GM21529 (cell line): ENCODE data around the gene RAP1GAP2.
"Not testable (repeated sequence)": the region's sequence is repeated elsewhere in the genome, so short reads cannot be mapped to it uniquely, and the experiment has no call there.

Experiments
- ATAC-seq: cut with Tn5 transposase; IDR thresholded peaks from one replicate; pipeline ENCODE4 v1.9.1; 2021; ENCODE audit not compliant: unreplicated experiment

RAP1GAP2 gene

DNA sequence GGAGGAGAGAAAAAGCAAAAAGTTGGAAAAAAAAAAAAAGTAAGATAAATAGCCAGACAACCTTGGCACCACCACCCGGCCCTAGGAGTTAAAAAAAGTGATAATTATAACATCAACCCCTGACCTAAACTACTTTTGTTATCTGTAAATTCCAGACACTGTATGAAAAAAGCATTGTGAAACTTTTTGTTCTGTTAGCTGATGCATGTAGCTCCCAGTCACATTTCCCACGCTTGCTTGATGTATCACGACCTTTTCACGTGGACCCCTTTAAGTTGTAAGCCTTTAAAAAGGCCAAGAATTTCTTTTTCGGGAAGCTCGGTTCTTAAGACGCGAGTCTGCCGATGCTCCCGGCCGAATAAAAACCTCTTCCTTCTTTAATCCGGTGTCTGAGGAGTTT, 10.9 kb upstream of the RAP1GAP2 start:
- ATAC-seq: not testable (repeated sequence)

DNA sequence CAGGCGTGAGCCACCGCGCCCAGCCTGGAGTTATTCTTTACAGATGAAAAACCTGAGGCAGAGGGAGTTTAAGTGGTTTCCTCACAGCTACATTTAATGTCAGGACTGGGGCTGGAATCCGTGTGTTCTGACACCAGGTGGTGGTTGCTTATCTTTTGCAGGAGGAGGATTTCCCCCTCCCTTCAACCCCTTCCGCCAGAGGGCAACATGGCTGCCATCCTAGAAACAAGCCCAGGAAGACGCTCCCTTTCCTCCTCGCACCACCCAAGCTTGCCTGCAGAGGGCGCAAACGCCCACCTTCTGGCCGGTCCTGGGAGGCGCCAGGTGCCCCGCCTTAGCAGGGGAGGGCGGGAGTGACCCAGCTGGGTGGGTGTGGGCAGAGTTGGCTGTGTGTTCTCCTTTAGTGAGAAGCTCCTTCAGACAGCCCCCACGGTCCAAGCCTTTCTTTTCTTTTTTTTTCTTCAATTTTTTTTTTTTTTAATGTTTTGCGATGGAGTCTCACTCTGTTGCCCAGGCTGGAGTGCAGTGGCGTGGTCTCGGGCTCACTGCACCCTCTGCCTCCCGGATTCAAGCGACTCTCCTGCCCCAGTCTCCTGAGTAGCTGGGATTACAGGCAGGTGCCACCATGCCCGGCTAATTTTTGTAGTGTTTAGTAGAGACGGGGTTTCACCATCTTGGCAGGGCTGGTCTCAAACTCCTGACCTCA, 9.9 kb upstream of the RAP1GAP2 start:
- ATAC-seq: peak; percentile 63

DNA sequence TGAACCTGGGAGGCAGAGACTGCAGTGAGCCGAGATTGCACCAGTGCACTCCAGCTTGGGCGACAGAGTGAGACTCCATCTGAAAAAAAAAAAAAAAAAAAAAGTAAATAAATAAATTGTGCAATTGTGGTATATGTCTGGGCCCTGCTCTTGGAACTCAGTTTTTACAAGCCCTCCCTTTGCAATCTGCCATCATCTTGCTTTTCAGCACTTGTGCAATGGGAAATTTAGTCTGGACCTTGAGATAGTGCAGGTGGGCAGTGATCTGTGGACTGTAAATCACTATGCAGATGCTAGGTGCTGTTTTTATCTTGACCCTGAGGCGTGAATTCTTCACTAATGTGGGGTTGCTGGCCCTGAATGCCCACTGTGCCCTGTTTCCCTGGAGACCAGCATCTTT, 6.5 kb upstream of the RAP1GAP2 start:
- no peak for ATAC-seq

DNA sequence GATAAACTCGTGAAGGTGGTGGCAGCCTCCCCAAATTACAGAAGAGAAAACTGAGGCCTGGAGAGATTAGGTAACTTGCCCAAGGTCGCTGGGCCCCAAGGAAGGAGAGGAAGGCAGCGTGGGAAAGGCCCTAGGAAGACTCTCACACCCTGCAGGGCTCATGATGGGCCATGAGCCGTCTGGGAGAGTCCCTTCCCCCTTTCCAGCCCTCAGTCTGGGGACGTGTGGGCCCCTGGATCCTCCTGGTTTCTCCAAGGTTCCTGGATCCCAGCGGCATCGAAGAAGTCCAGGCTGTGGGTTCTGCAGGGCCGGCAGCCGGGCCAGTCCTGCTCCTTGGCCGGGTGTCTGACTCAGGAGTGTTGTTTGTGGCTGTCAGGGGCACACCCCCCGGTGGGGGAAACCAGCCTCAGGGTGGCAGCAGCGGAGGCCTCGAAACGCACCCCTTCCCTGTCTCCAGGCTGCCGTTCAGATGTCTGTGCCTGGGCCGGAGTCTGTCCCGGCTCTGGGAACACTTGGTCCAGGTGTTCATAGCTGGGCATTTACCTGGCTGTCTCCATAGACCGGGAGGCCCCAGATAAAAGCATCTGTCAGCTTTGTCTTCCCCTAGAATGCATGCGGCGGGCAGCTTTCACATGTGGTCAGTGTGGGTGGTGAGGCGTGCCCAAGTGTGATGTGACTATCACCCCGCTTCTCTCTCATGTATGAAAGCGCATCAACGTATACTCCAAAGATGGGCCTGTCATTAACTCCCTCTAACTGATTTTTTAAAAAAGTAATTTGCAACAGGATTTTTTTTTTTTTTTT, 3.7 kb upstream of the RAP1GAP2 start:
- no peak for ATAC-seq

DNA sequence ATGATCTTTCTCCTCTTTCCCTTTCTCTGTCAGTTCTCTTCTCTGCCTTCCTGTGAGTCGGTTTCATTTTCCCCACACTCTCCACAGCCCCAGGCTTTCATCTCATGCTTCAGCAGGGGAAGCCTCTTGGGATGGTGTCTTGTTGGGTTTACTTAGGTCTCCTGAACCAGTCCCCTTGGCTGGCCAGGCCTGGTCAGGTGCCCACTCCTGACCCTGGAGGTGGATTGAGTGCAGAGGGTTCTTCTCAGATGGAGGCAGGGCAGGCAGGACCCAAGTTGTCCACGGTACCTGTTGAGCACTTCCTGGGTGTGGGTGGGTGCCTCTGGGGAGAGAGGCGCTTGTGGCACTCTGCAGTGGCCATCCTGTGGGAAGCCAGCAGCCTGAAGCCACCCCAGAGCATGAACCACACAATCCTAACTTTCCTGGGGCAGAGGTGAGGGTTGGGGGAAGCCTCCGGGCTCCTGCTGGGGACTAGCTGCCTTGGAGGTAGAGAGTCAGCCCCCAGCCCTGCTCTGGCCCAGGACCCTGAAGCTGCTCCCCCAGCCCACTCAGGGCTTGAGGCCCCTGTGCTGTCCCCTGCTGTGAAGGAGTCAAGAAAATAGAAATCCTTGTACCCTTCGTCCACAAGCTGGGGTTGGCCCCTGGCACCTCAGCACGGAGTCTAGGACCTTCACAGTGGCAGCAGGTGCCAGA, 2.0 kb upstream of the RAP1GAP2 start:
- ATAC-seq: no peak

DNA sequence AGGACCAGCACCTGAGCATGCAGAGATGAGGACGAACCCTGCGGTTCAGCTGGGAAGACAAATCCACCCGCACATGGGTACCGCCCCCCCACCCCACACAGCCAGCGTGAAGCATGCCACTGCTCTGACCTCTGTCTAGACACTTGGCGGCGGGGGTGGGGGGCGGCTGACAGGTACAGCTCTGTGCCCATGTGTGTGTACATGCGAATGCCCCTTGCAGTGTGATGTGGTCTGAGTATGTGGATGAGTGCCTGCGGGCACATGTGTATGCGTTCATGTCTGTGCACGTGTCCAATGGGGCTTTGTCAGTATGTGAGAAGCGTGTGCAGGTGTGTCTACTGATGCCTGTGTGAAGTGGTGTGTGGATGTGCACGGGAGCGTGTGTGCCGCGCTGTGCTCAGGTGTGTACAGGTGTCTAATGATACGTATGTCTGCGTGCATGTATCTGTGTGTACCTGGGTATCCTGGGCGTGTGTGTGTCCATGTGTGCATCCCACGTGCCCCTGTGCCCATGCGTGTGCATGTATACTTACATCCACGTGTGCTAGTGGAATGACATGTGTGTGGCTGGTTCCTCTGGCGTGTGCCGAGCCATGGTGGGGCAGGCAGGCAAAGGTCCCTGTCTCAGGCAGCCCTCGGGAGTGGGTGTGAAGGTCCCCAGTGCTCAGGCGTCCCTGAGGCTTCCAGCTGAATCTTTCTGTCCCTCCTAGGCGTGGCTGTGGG, 636 bp upstream of the RAP1GAP2 start:
- ATAC-seq: no peak

DNA sequence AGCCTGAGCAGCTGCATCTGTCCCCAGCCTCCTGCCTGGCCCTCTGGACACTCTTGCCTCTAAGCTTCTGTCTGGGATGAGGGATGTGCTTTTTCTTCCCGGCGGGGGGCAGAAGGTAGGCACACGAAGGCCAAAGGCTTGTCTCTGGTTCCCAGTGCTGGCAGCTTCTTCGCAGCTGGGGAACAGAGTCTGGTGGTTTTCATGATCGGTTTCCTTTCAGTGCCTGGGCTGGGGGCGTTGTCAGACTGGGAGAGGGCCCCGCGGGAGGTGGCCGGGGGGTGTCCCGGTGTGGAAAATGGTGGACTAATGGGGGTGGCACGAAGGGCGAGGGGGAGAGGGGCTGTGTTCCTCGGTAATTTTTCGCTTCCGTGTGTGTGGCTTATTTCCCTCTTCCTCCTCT, 988 bp downstream of the RAP1GAP2 start:
- ATAC-seq: no peak

DNA sequence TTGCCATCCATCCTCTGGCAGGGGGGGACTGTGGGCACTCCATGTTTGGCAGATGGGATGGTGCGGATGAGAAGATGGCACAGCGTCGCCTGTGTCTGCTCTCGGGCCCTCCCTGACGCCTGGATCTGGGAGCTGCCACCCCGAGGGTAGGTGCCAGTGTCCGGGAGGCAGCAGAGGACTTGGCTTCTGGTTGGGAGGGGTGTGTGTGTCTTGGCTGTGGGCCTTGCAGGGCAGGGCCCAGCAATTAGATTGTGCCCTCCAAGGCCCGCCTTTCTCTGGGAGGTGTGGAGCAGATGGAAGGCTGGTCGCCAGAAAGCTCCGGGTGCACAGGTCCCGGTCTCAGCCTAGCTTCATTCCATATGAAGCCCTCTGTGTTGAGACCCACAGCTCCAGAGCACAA, 1.4 kb downstream of the RAP1GAP2 start:
- ATAC-seq: no peak

DNA sequence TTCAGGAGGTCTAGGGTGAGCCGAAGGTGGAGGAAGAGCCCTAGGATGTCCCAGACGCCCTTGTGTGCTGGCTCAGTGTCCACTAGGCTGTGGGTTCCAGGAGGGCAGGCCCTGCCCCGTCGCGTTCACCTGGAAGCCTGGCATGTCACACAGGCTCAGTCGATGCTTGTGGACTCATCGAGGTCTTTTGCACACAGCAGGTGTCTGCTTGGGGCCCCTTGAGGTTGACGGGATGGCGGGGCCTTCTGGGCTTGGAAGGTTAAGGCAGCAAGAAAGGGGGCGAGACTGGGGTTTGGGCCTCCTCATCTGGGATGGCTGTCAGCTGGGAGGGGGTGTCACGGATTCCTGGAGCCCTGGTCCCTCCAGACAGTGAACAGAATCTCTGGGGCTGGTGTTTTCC, 1.9 kb downstream of the RAP1GAP2 start:
- no peak for ATAC-seq

DNA sequence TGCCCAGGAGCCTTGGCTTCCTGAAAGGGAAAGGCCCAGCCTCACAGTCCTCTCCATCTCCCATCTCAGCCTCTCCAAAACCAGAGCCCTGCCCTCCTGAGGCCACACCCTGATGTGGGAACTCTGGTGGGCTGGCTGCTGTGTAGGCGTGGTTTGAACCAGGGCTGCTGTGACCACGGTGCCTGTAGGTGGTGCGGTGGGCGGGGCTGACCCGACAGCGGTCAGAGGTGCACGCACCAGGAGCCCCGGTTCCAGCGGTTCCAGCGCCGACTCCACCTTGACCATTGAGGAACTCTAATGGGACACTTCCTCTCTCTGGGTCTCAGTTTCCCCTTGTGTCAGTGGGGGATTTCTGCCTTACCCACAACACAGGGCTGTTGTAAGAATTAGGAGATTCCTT, 2.4 kb downstream of the RAP1GAP2 start:
- no peak for ATAC-seq

DNA sequence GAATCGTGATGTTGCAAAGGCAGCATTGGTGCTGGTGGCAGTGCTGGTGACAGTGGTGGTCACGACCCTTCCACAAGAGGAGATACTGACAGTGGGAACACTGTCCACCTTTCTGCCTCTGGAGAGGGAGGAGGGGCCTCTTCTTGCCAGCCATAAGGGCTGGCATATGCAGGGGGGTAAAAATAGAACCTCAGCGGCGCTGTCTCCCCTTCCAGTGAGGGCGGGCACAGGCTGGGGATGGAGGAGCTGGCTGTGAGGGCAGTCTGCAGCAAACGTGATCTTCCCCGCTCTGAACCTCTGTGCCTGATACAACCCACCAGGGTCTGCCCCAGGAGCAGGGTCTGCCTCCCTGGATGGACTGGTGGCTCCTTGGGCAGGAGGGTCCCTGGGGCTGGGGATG, 3.4 kb downstream of the RAP1GAP2 start:
- no peak for ATAC-seq

DNA sequence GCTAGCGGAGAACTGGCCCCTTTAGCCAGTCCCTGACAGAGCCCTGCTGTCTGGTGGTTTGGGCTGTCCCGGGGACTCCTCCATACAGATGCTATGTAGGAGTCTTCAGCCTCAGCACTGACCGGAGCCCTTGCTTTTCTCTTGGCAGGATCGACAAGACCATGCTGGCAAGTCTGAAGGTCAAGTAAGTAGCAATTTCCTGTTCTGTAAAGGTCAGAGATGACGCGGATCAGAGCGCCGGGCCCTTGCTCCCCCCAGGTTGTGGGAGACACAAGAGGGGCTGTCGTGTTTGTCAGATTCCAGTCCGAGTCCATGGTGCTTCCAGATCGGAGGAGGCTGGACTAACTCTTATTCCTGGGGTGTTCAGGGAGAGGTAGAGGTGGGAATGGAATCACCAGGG, 4.1 kb downstream of the RAP1GAP2 start:
- no peak for ATAC-seq

DNA sequence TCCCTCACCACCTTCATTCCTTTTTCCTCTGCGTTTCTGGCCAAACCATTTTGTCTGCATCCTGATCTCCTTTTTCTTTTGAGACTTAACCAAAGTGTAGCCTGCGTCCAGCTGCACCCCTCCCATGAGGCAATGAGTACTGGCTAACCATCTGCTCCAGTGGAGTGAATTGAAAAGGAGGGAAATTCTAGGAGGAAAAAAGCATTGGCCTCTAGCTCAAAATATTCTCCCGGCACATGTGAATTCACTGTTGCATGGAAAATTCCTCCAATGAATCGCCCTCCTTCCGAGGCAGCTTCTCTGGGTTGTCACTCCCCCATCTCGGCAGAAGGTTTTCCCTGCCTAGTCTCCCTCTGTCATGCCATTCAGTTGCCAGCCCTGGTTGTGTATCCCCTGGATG, 5.6 kb downstream of the RAP1GAP2 start:
- no peak for ATAC-seq

DNA sequence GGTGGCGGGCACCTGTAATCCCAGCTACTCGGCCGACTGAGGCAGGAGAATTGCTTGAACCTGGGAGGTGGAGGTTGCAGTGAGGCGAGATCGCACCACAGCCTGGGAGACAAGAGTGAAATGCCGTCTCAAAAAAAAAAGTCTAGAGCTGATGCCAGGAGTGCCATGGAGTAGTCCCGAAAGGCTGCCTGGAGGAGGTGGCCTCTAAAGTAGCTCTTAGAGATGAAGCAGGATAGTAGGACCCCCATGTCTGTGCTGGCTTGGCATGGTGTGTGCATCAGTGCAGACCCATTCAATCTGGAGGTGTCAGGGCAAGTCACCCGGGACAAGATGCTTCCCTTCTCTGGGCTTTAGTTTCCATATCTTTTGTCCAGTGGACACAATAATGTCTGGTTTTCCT, 6.3 kb downstream of the RAP1GAP2 start:
- no peak for ATAC-seq

DNA sequence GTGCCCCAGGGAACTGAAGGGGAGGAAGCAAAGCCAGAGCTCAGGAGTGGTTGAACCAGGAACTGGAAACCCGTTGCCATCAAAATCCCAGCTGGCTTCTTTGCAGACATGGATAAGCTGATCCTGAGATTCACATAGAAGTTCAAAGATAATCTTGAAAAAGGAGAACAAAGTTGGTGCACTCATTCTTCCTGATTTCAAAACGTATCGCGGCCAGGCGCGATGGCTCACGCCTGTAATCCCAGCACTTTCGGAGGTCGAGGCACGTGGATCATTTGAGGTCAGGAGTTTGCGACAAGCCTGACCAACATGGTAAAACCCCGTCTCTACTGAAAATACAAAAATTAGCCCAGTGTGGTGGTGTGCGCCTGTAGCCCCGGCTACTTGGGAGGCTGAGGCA, 7.1 kb downstream of the RAP1GAP2 start:
- no peak for ATAC-seq

DNA sequence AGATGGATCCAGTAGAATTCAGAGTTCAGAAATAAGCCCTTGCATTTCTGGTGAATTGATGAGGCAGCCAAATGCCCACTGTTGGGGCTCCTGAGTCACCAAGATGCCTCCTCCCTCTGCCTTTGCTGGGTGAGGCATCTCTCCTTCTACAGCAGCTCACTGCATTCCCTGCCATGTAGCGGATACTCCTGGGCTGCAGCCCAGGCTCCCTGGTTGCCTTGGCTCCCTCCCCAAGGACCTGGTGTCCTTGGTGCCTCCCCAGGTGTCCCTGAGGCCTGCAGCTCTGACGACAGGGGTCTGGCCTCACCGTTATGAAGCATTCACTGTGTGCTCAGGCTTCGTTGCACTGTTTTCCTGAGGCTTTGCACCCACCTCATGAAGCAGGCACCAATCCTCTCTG, 7.7 kb downstream of the RAP1GAP2 start:
- ATAC-seq: no peak

DNA sequence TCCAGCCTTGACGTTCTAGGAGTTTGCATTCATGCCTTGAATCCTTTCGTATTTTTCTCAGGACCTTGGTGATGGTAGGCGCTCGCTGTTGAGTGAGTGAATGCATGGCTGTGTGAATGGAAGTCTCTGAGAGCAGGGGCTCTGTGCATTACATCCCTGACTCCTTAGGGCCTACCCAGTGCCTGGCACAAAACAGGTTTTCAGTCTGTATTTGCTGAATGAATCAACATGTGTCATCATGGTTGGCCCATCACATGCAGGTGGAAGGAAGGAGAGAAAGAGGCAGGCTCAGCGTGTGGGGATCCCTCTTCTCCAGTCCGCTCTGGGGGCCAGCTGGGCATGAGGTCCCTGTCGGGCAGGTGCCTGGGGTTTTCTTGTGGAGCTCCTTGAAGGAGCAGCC, 8.7 kb downstream of the RAP1GAP2 start:
- no peak for ATAC-seq

DNA sequence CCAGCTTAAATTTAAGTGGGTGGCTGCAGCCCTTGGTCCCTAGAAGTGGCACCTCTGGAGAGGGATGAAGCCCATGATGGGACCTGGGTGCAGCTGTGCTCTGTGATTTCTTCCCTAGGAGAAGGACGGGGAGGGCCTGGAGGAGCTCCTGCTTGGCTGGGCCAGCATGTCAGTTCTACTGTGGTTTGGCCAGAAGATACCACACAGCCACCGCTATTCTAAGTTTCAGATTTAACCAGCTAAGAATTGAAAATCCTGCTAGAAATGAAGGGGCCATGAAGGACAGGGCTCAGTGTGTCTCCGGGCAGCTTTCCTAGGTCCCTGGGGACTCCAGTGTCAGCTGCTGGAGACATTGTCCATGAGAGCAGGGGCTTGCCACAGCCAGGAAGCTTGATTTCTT, 9.7 kb downstream of the RAP1GAP2 start:
- ATAC-seq: no peak

DNA sequence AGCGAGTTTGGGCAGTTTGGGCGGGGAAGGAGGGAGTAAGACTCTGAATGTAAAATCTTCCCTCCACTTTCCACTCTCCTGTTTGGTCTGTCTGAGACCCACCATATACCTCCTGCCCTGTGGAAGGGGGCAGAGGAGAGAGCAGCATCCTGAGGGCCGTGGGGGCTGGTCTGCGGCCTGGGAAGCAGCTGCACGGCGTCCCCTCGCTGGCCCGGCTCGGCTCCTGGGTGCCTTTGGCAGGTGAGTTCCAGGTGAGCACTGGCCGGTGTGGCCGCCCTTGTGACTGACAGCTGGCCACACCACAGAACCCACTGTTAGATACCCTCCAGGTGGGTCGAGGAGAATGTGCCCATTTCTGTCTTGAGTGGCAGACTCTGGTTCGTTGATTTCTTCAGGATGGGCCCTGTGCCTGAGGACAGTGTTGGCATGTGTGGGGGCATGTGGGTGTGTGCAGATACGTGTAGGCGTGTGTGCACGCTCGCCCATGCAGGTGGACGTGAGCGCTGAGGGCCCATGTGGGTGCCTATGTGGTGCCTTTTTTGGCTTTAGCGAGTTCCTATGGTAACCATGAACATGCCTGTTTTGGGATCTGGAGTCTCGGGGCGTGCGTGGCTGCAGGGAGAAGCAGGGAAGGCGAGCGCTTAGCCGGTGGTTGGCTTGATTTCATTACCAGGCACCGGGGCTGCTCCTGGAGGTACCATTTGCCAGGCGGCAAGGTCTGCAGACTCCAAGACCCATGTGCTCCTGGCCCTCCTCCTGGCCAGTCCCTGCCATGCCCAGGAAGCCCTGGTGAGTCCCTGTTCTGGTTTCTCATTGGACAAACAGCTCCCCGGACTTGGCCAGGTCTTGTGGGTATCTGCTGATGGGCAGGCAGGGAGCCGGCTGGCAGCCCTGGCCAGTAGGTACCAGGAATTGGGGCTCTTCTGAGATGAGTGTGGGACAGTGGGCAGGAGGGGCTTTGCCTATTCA, 12.4 kb downstream of the RAP1GAP2 start:
- no peak for ATAC-seq

DNA sequence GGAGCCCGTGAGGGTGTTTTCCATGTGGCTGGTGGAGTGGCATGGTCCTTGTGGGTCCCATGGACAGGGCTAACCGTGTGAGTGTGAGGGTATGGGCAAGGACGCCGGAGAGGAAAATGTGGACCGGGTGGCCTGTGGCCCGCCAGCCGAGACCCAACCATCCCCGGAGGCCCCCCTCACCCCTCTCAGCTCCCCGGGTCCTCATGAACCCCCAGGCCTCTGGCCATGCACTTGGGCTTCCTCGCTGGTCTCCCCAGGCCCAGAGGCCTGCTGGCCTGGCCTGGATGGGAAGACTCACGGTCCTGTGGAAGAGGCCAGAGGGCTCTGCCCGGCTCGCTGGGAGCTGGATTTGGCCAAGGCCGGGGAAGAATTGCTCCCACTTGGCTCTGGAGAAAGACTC, 13.1 kb downstream of the RAP1GAP2 start:
- no peak for ATAC-seq
